Cardiac muscle cell (in vitro differentiated cells and primary cell): ENCODE measurements around the gene FAM3C. TPM values are rescaled to one million over a fixed set of nuclear protein-coding genes. Genes with fewer than 3 reads are reported as not detected.

Experiments
- DNase-seq, 2 donors: peaks; one replicate each; pipeline versions ENCODE4 v3.0.0 to v3.0.0-alpha.2; 2010 to 2017; ENCODE audit warnings: low read depth in 1 of 2, low spot score in 1 of 2
- H3K27ac ChIP-seq: fragments of 200-600 bp; sonication (generic); 2 replicates; pipeline ENCODE4 v1.5.1; 2016
- H3K27me3 ChIP-seq: fragments of 200-600 bp; sonication (generic); 2 replicates; pipeline ENCODE4 v1.6.0; 2016; ENCODE audit warnings: control low read depth
- H3K36me3 ChIP-seq: fragments of 200-600 bp; sonication (generic); 2 replicates; pipeline ENCODE4 v1.5.1; 2016; ENCODE audit warnings: control low read depth
- H3K4me1 ChIP-seq: fragments of 200-600 bp; sonication (generic); 2 replicates; pipeline ENCODE4 v1.8.1; 2017; ENCODE audit warnings: low read depth, mild to moderate bottlenecking, mixed run types
- H3K4me3 ChIP-seq: fragments of 200-600 bp; sonication (generic); 2 replicates; pipeline ENCODE4 v1.5.1; 2016; ENCODE audit warnings: mild to moderate bottlenecking
- H3K9me3 ChIP-seq: fragments of 200-600 bp; sonication (generic); 2 replicates; pipeline ENCODE4 v1.5.1; 2017; ENCODE audit warnings: low read depth, mild to moderate bottlenecking, control low read depth
- CTCF ChIP-seq: IDR thresholded peaks from 2 replicates; pipeline ENCODE4 v1.5.1; 2012; ENCODE audit warnings: low read depth, mild to moderate bottlenecking, low read length
- polyA plus RNA-seq: library from polyadenylated mRNA; unstranded; fragments of >200 nt; fragmentation: Nextera tagmentation; extraction: Ambion mirVana; gene quantifications from 2 replicates; pipeline ENCODE4 v1.2.1, GENCODE V29; 2016
- total RNA-seq: library from RNA; depleted of rRNA; stranded (reverse); fragments of >200 nt; gene quantifications from 2 replicates; pipeline ENCODE4 v1.2.3, GENCODE V29; 2016

The FAM3C gene
- total and polyA plus RNA-seq, 2 experiments from 2014 or later, result 33.2 to 70.1 TPM

GRCh38 chr7:121406461-121406860 lies 10.4 kb upstream of the FAM3C start:
- TF ChIP-seq CTCF, result no peak
- no peak overlapping the region for H3K4me3 ChIP-seq

GRCh38 chr7:121404348-121404747 lies 8.2 kb upstream of the FAM3C start:
- no peak overlapping the region for H3K4me3 ChIP-seq
- no peak overlapping the region for H3K27ac ChIP-seq
- no peaks in the 10 kb centered on the region for H3K27me3 ChIP-seq
- H3K36me3 ChIP-seq, result no peaks in the 10 kb centered on the region
- no peak for TF ChIP-seq CTCF
- no peaks in the 10 kb centered on the region for H3K9me3 ChIP-seq
- DNase-seq, result no peak
- H3K4me1 ChIP-seq, result no peaks in the 10 kb centered on the region

More at GRCh38 chr7:121406461-121406860, 10.4 kb upstream of the FAM3C start:
- Histone ChIP-seq H3K36me3 (no peaks in the 10 kb centered on the region), H3K27me3 (no peaks in the 10 kb centered on the region), H3K9me3 (no peaks in the 10 kb centered on the region), H3K27ac (no peak overlapping the region), H3K4me1 (no peaks in the 10 kb centered on the region)
- no peak for DNase-seq

- no peak overlapping the region for H3K27ac ChIP-seq
- H3K4me3 ChIP-seq, result no peak overlapping the region
- H3K36me3 ChIP-seq, result no peaks in the 10 kb centered on the region
- no peak for TF ChIP-seq CTCF
- no peaks in the 10 kb centered on the region for H3K9me3 ChIP-seq
- DNase-seq, result no peak
- no peaks in the 10 kb centered on the region for H3K27me3 ChIP-seq
- H3K4me1 ChIP-seq, result no peaks in the 10 kb centered on the region
Observed at GRCh38 chr7:121402701-121403100, 6.6 kb upstream of the FAM3C start.

- Histone ChIP-seq H3K4me1 (no peaks in the 10 kb centered on the region), H3K4me3 (no peak overlapping the region), H3K9me3 (no peaks in the 10 kb centered on the region), H3K36me3 (no peaks in the 10 kb centered on the region), H3K27ac (no peak overlapping the region), H3K27me3 (no peaks in the 10 kb centered on the region)
- TF ChIP-seq CTCF, result no peak
- DNase-seq, result no peak
Observed at GRCh38 chr7:121401896-121402295, 5.8 kb upstream of the FAM3C start.

GRCh38 chr7:121398246-121398645 lies 2.1 kb upstream of the FAM3C start:
- Histone ChIP-seq H3K27me3 (no peaks in the 10 kb centered on the region), H3K9me3 (no peaks in the 10 kb centered on the region), H3K36me3 (no peaks in the 10 kb centered on the region), H3K4me3 (no peak overlapping the region), H3K27ac (no peak overlapping the region), H3K4me1 (no peaks in the 10 kb centered on the region)
- TF ChIP-seq CTCF, result peak; percentile 12
- DNase-seq, result no peak

GRCh38 chr7:121397822-121398221 lies 1.7 kb upstream of the FAM3C start:
- Histone ChIP-seq H3K27me3 (no peaks in the 10 kb centered on the region), H3K36me3 (no peaks in the 10 kb centered on the region), H3K9me3 (no peaks in the 10 kb centered on the region), H3K4me3 (no peak overlapping the region), H3K27ac (no peak overlapping the region), H3K4me1 (no peaks in the 10 kb centered on the region)
- TF ChIP-seq CTCF, result no peak
- no peak for DNase-seq
